Ovary (tissue), 9 donors: ENCODE measurements around the gene CUBN. TPM values are rescaled to one million over a fixed set of nuclear protein-coding genes. Genes with fewer than 3 reads are reported as not detected.
"Not testable (repeated sequence)": the region's sequence is repeated elsewhere in the genome, so short reads cannot be mapped to it uniquely, and the experiment has no call there.

Experiments used
- DNase-seq, 5 donors: peaks; one replicate each; pipeline ENCODE4 v3.0.0-alpha.2; 2019 to 2020
- H3K27ac ChIP-seq, 2 donors: fragments of 200-600 bp; one replicate each; pipeline versions ENCODE4 v1.5.1 to v1.8.0; 2019 to 2022
- H3K27me3 ChIP-seq: fragments of 200-600 bp; one replicate; pipeline ENCODE4 v1.8.0; 2022
- H3K36me3 ChIP-seq: fragments of 200-600 bp; sonication (generic); one replicate; pipeline ENCODE4 v1.5.1; 2019
- H3K4me1 ChIP-seq: one replicate; pipeline ENCODE4 v1.8.1; 2013; ENCODE audit warnings: mild to moderate bottlenecking, moderate library complexity; ENCODE audit not compliant: insufficient read depth
- H3K4me3 ChIP-seq: fragments of 200-600 bp; sonication (generic); one replicate; pipeline ENCODE4 v1.5.1; 2017
- H3K9me3 ChIP-seq, 2 donors: fragments of 200-600 bp in 1 of 2; sonication (generic) in 1 of 2; one replicate each; pipeline versions ENCODE4 v1.5.1 to v1.8.1; 2013 to 2019; ENCODE audit warnings: mild to moderate bottlenecking in 1 of 2, moderate library complexity in 1 of 2
- EP300 ChIP-seq: sonication (generic); formaldehyde crosslinking; IDR thresholded peaks from one replicate; pipeline ENCODE4 v1.6.1; 2017; ENCODE audit warnings: antibody characterized with exemption
- POLR2A ChIP-seq: fragments of 450-650 bp; IDR thresholded peaks from one replicate; pipeline ENCODE4 v1.6.1; 2017; ENCODE audit warnings: antibody characterized with exemption, mild to moderate bottlenecking, moderate library complexity
- WGBS, 3 donors: extraction: QIAGEN DNeasy Blood & Tissue Kit in 1 of 3; methylation state at CpG; one replicate each; pipeline versions ENCODE4 v1.1.5 to v1.1.7; 2013 to 2017; 5-methylcytosine and 5-hydroxymethylcytosine counted together
- intact Hi-C, 4 donors: fragments of 100-400 bp; cut with DNase I; formaldehyde crosslinking; loops; one replicate each; pipeline versions ENCODE4 v1.11.0 to v1.15.1; 2022 to 2023
- polyA plus RNA-seq, 2 donors: library from polyadenylated mRNA; stranded (reverse); fragments of 200-250 nt in 1 of 2; fragments of 350-450 nt in 1 of 2; fragmentation: Illumina TruSeq in 1 of 2; extraction: RNeasy Lipid Tissue Mini Kit (QIAGEN cat#74804) in 1 of 2; gene quantifications; one replicate each; pipeline ENCODE4 v1.2.3, GENCODE V29; 2013 to 2014
- total RNA-seq, 7 donors: library from RNA; depleted of rRNA in 2 of 7; stranded (reverse); fragments of >200 nt in 2 of 7; fragmentation: NEBNext Ultra II Directional in 3 of 7; extraction: Animal tissue kit (Norgen Biotek cat#: 25700) in 3 of 7; gene quantifications; one replicate each; pipeline versions ENCODE4 v1.1.0 to v1.2.4, GENCODE V29; 2016 to 2023
- TF ChIP-seq, protein P1 (sequence below), 3 donors: fragments of 450-650 bp in 2 of 3; fragments of 200-600 bp in 1 of 3; IDR thresholded peaks; one replicate each; pipeline versions ENCODE4 v1.5.1 to v1.8.0; 2016 to 2022; ENCODE audit warnings: antibody characterized with exemption in 3 of 3, mild to moderate bottlenecking in 1 of 3
- donor health status: DM: no; HTN: no; CAD: no; lungs with moderate emphysema.
- donor health status: DM: no; HTN: no; CAD: no.
- donor health status: Bipolar disorder and iron deficiency.
- donor health status: DM: yes; HTN: yes; CAD: no.
- donor health status: DM: no; HTN: no; CAD: no.
- donor health status: DM: yes; HTN: yes; CAD: no.

CUBN gene
- total and polyA plus RNA-seq, 9 donors, result 1.9 to 5.8 (median 4.0) TPM

DNA sequence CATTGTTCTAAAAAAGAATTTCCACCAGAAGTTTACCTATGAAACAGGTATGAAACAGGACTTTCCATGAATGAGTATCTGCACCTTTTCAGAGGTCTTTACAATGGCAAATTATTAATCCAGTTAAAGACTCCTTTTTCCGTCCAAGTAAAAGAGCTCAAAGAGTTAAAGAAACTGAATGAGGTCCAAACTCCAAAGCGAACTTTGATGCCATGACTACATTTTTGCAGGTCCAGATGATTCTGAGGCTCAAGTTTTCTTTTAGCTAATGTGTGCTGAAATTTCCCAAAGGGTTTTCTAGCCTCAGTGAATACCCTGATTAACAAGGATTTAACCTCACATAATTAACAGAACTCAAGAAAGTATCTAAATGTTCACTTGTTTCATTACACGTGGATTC, 9.8 kb downstream of the CUBN start:
- no peaks in the 10 kb centered on the region for H3K9me3 ChIP-seq
- H3K36me3 ChIP-seq, result no peaks in the 10 kb centered on the region
- intact Hi-C loops, result loop anchor here in 1 of 4 donors (10.0 kb wide), 1 partner anchor 75 kb away; no protein-coding TSS in a partner anchor
- no peak overlapping the region for H3K27ac ChIP-seq
- no peak for DNase-seq
- H3K4me3 ChIP-seq, result no peak overlapping the region
- H3K4me1 ChIP-seq, result peaks cover 1% of the 10 kb centered on the region
- TF ChIP-seq POLR2A (no peak), EP300 (no peak)
- TF ChIP-seq, protein P1, sequence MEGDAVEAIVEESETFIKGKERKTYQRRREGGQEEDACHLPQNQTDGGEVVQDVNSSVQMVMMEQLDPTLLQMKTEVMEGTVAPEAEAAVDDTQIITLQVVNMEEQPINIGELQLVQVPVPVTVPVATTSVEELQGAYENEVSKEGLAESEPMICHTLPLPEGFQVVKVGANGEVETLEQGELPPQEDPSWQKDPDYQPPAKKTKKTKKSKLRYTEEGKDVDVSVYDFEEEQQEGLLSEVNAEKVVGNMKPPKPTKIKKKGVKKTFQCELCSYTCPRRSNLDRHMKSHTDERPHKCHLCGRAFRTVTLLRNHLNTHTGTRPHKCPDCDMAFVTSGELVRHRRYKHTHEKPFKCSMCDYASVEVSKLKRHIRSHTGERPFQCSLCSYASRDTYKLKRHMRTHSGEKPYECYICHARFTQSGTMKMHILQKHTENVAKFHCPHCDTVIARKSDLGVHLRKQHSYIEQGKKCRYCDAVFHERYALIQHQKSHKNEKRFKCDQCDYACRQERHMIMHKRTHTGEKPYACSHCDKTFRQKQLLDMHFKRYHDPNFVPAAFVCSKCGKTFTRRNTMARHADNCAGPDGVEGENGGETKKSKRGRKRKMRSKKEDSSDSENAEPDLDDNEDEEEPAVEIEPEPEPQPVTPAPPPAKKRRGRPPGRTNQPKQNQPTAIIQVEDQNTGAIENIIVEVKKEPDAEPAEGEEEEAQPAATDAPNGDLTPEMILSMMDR (IDR thresholded peaks at IDR 0.05), result no peak
- WGBS, 3 donors, result 68 to 79% (median 77%) methylated on average over 3 of the region's 3 CpGs
- H3K27me3 ChIP-seq, result no peaks in the 10 kb centered on the region

DNA sequence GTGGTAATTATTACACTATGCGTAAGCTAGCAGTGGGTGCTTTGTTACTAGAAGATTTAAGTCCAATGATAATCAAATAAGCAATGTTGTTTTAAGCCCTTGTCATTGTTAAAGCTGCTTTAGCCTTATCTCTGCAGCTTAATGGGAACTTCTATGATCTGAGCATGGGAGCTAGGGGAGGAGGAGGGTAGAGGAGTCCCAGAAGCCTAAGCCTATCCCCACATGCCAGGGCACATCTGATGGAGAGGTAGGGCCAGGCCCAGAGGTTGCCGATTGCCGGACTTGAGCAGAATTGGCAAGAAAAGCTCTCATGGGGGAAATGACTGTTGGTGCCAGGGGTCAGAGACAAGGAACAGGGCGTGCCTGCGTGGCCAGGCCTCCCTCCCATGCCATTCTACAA, 13.4 kb downstream of the CUBN start:
- intact Hi-C loops, result no loop called here
- Histone ChIP-seq H3K4me3 (no peak overlapping the region), H3K27me3 (no peaks in the 10 kb centered on the region), H3K4me1 (peaks cover 1% of the 10 kb centered on the region), H3K36me3 (no peaks in the 10 kb centered on the region), H3K9me3 (no peaks in the 10 kb centered on the region), H3K27ac (no peak overlapping the region)
- WGBS, 3 donors, result 74 to 91% (median 85%) methylated on average over 5 of the region's 5 CpGs
- no peak for DNase-seq
- TF ChIP-seq EP300 (no peak), POLR2A (no peak)
- TF ChIP-seq, protein P1 (IDR thresholded peaks at IDR 0.05), result no peak

DNA sequence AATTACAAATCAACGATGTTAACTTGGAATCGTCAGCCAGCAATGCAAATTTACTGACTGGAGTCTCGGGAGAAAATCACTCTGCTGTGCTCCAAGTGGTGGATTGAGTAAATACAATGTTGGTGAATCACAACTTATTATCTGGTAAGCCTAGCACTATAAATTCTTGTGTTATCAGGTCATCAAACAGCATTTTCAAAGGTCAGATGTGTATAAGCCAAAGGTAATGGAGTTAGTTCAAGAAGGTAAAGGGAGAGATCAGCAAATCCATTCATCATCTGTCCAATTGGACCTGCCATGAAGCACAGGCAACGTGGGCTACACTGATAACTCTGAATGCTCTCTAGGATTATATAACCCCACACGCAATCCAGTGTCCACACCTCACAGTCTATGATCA, 13.9 kb downstream of the CUBN start:
- intact Hi-C loops, result no loop called here
- no peak for DNase-seq
- no peaks in the 10 kb centered on the region for H3K36me3 ChIP-seq
- H3K27ac ChIP-seq, result no peak overlapping the region
- peaks cover 1% of the 10 kb centered on the region for H3K4me1 ChIP-seq
- 85 to 87% (median 87%) methylated on average over 5 of the region's 5 CpGs for WGBS, 3 donors
- H3K27me3 ChIP-seq, result no peaks in the 10 kb centered on the region
- TF ChIP-seq POLR2A (no peak), EP300 (no peak)
- TF ChIP-seq, protein P1 (IDR thresholded peaks at IDR 0.05), result no peak
- H3K4me3 ChIP-seq, result no peak overlapping the region
- no peaks in the 10 kb centered on the region for H3K9me3 ChIP-seq

DNA sequence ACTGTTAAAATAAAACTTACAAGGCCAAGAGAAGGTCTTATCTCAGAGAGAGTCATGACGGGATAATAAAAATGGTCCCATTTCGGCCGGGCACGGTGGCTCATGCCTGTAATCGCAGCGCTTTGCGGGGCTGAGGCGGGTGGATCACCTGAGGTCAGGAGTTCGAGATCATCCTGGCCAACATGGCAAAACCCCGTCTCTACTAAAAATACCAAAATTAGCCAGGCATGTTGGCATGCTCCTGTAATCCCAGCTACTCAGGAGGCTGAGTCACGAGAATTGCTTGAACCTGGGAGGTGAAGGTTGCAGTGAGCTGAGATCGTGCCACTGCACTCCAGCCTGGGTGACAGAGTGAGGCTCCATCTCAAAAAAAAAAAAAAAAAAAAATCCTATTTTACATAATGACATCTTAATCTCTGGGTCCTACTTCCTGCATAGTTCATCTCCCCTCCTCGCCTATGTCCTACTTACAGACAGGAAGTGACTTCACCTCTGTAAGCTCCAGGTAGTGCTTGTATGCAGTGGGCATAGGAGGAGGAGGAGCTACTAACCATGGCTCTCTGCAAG, 14.7 kb downstream of the CUBN start:
- H3K4me1 ChIP-seq, H3K36me3 ChIP-seq, intact Hi-C loops, H3K9me3 ChIP-seq, H3K27me3 ChIP-seq, H3K27ac ChIP-seq, H3K4me3 ChIP-seq, DNase-seq: not testable (repeated sequence)
- WGBS, 3 donors, result 89 to 95% (median 93%) methylated on average over 13 of the region's 13 CpGs

DNA sequence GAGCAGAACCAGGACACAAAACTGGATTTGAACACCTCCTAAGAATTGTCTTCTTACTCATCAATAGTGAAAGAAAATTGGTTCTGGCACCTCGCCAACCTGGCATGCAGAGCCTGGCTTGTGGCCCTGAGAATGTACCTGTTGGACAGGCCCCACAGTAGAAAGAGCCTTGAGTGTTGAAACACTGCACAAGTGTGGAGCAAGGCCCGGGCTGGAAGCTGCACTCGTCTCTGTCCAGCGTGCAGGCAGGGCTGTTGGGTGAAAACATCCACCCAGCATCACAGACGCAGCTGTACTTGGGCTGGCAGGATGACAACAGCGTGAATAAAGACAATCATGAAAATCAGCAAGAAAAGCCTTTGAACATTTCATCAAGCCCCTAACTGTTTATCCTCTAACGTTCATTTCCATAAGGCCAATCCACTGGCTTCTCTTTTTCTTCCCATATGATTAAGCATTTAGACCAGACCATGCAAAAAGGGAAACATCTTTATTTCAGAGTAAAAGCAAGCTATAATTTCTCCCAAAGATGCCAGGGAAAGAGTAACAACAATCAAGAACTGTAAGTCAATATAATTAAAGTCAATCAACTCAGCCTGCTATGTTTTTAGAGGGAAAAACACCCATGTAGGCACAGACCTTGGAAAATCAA, 15.6 kb downstream of the CUBN start:
- Histone ChIP-seq H3K4me1 (peaks cover 3% of the 10 kb centered on the region), H3K9me3 (no peaks in the 10 kb centered on the region), H3K27me3 (no peaks in the 10 kb centered on the region), H3K36me3 (no peaks in the 10 kb centered on the region), H3K4me3 (no peak overlapping the region), H3K27ac (no peak overlapping the region)
- peak in 2 of 5 donors; percentile 37 to 68 for DNase-seq
- no peak for TF ChIP-seq EP300
- TF ChIP-seq, protein P1 (IDR thresholded peaks at IDR 0.05), result no peak
- no peak for TF ChIP-seq POLR2A
- WGBS, 3 donors, result 33 to 72% (median 68%) methylated on average over 7 of the region's 7 CpGs
- intact Hi-C loops, result no loop called here
